K562 (cell line): Measurements from ENCODE around the gene ATP2A3. TPM values are rescaled to one million over a fixed set of nuclear protein-coding genes. Genes with fewer than 3 reads are reported as not detected.

Experiments used
- BDP1 ChIP-seq: IDR thresholded peaks from 3 replicates; pipeline ENCODE4 v1.6.1; 2011; ENCODE audit not compliant: insufficient read length, insufficient read depth
- COPS2 ChIP-seq: fragments of 450-650 bp; conservative IDR thresholded peaks from 2 replicates; pipeline ENCODE4 v1.6.1; 2016; ENCODE audit warnings: mild to moderate bottlenecking, moderate library complexity
- FIP1L1 ChIP-seq: fragments of 200-400 bp; formaldehyde crosslinking; IDR thresholded peaks from 2 replicates; pipeline ENCODE4 v1.6.1; 2018; ENCODE audit warnings: mild to moderate bottlenecking, low read depth, low read length; ENCODE audit not compliant: poor library complexity, severe bottlenecking
- GTF2E2 ChIP-seq: fragments of 200-800 bp; sonication (Bioruptor generic); IDR thresholded peaks from 2 replicates; pipeline ENCODE4 v1.6.1; 2016; ENCODE audit warnings: missing genetic modification characterization, missing compliant biosample characterization
- HNRNPUL1 ChIP-seq: fragments of 200-400 bp; formaldehyde crosslinking; IDR thresholded peaks from 2 replicates; pipeline ENCODE4 v1.6.1; 2017; ENCODE audit warnings: low read length
- MLLT1 ChIP-seq, 2 experiments: fragments of 450-650 bp; IDR thresholded peaks; 2 replicates each; pipeline ENCODE4 v1.6.1; 2016
- RBM25 ChIP-seq: fragments of 200-400 bp; formaldehyde crosslinking; IDR thresholded peaks from 2 replicates; pipeline ENCODE4 v1.6.1; 2018; ENCODE audit warnings: low read length, low read depth, moderate library complexity; ENCODE audit not compliant: severe bottlenecking
- SMAD1 ChIP-seq: fragments of 150-350 bp; IDR thresholded peaks from 2 replicates; pipeline ENCODE4 v1.6.1; 2014; ENCODE audit warnings: low read length, low read depth; ENCODE audit not compliant: partially characterized antibody
- SMAD2 ChIP-seq: fragments of 150-350 bp; IDR thresholded peaks from 2 replicates; pipeline ENCODE4 v1.6.1; 2014; ENCODE audit warnings: low read depth, mild to moderate bottlenecking, low read length
- SMAD4 ChIP-seq: fragments of 250-450 bp; sonication (Bioruptor Pico); conservative IDR thresholded peaks from 2 replicates; pipeline ENCODE4 v1.8.0; 2021; ENCODE audit warnings: inconsistent platforms, mild to moderate bottlenecking, moderate library complexity
- VEZF1 ChIP-seq: fragments of 200-800 bp; sonication (Bioruptor generic); IDR thresholded peaks from 2 replicates; pipeline ENCODE4 v1.6.1; 2017; ENCODE audit warnings: missing genetic modification characterization, missing compliant biosample characterization
- ZNF324 ChIP-seq: fragments of 250-450 bp; sonication (Bioruptor Pico); IDR thresholded peaks from 2 replicates; pipeline ENCODE4 v1.4.0; 2020; ENCODE audit warnings: mild to moderate bottlenecking
- ZNF408 ChIP-seq: fragments of 250-450 bp; sonication (Bioruptor Pico); IDR thresholded peaks from 2 replicates; pipeline ENCODE4 v1.4.0; 2020; ENCODE audit warnings: low read depth, mild to moderate bottlenecking, moderate library complexity
- ZNF766 ChIP-seq: fragments of 200-800 bp; sonication (Bioruptor generic); conservative IDR thresholded peaks from 2 replicates; pipeline ENCODE4 v1.6.1; 2016; ENCODE audit warnings: missing genetic modification characterization, missing compliant biosample characterization
- polyA plus RNA-seq, 8 experiments: library from polyadenylated mRNA; depleted of rRNA in 4 of 8; stranded (reverse) in 5 of 8; unstranded in 3 of 8; fragments of >200 nt; fragmentation: Nextera tagmentation in 2 of 8; fragmentation: Illumina TruSeq in 1 of 8; extraction: Ambion mirVana in 2 of 8; extraction: Trizol in 1 of 8; gene quantifications; 2 replicates each; pipeline versions ENCODE4 v1.2.1 to v1.2.3, GENCODE V29; 2011 to 2014; ENCODE audit warnings: inconsistent platforms in 1 of 8, missing spikeins in 1 of 8
- total RNA-seq, 7 experiments: library from RNA; depleted of rRNA in 6 of 7; stranded (reverse); fragments of >200 nt in 6 of 7; fragmentation: Illumina TruSeq in 2 of 7; extraction: Trizol in 2 of 7; gene quantifications; 2 replicates each; pipeline versions ENCODE4 v1.2.1 to v1.2.3, GENCODE V29; 2011 to 2021; ENCODE audit warnings: low replicate concordance in 1 of 7
- TF ChIP-seq, protein P1 (sequence below): fragments of 450-650 bp; IDR thresholded peaks from 2 replicates; pipeline ENCODE4 v1.6.1; 2014; ENCODE audit warnings: low read depth, mild to moderate bottlenecking, moderate library complexity, borderline replicate concordance
- TF ChIP-seq, protein P2 (sequence below): fragments of 250-450 bp; sonication (Bioruptor Pico); IDR thresholded peaks from 2 replicates; pipeline ENCODE4 v1.5.0; 2021; ENCODE audit warnings: mild to moderate bottlenecking, moderate library complexity

Gene ATP2A3
- total and polyA plus RNA-seq, 9 of the 15 experiments (the other 6 are each of a cell fraction or from before 2014, with no cell fraction given), result 0.65 to 103 (median 31.3) TPM

DNA sequence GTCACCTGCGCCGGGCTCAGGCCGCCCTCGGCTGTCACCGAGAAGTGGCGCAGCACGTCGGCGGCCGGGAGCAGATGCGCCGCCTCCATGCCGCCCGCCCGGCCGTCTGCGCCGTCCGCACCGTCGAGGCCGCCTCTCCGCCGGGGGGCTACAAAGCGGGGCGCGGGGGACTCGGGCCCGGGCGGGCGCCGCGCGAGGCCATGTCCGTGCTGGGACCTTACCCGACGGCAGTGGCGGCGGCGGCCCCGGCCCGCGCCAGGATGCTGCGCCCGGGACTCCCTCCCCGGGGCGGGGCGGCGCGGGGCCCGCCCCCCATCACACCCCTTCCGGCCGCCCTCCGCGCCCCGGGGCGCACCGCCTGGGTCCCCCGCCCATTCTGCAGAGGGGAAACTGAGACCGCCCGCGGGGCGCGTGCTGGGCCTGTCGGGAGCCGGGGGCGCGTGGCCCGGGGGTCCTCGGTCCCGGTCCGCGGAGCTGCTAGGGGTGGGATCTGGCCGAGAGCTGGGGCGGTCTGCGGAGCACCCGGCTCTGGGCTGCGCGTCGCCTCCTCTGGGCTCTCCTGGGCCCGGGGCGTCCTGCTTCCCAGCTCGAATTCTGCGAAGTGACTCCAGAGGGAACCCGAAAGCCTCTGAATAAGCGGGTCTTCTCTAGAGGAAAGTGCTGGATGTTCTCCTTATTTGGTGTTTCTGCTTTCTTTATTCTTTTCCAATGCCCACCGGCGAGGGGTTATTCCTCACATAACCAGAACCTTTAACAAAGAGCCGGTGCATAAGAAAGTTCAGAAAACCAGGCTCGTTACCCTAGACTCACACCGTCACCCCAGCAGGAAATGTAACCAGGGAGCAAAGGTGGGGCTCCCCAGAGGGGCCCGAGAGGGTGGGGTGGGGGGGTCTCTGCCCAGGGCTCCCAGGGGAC, at the start of gene ATP2A3 (continued):
- TF ChIP-seq, protein P1, sequence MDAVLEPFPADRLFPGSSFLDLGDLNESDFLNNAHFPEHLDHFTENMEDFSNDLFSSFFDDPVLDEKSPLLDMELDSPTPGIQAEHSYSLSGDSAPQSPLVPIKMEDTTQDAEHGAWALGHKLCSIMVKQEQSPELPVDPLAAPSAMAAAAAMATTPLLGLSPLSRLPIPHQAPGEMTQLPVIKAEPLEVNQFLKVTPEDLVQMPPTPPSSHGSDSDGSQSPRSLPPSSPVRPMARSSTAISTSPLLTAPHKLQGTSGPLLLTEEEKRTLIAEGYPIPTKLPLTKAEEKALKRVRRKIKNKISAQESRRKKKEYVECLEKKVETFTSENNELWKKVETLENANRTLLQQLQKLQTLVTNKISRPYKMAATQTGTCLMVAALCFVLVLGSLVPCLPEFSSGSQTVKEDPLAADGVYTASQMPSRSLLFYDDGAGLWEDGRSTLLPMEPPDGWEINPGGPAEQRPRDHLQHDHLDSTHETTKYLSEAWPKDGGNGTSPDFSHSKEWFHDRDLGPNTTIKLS, result no peak
- no peak for TF ChIP-seq BDP1
- no peak for TF ChIP-seq COPS2
- no peak for TF ChIP-seq RBM25
- TF ChIP-seq VEZF1 (CRISPR knock-in tag), result peak; percentile 24; the same call in 1 of the 2 replicates
- TF ChIP-seq SMAD4 (CRISPR knock-in tag), result peak; percentile 73
- TF ChIP-seq FIP1L1, result peak; percentile 49
- 0 out of 4 replicates have a peak, but pooled peaks of 1 of the 2 experiments have one; percentile 38 for TF ChIP-seq MLLT1 (IDR thresholded peaks at IDR 0.05)
- peak; percentile 60 for TF ChIP-seq SMAD1
- TF ChIP-seq, protein P2, sequence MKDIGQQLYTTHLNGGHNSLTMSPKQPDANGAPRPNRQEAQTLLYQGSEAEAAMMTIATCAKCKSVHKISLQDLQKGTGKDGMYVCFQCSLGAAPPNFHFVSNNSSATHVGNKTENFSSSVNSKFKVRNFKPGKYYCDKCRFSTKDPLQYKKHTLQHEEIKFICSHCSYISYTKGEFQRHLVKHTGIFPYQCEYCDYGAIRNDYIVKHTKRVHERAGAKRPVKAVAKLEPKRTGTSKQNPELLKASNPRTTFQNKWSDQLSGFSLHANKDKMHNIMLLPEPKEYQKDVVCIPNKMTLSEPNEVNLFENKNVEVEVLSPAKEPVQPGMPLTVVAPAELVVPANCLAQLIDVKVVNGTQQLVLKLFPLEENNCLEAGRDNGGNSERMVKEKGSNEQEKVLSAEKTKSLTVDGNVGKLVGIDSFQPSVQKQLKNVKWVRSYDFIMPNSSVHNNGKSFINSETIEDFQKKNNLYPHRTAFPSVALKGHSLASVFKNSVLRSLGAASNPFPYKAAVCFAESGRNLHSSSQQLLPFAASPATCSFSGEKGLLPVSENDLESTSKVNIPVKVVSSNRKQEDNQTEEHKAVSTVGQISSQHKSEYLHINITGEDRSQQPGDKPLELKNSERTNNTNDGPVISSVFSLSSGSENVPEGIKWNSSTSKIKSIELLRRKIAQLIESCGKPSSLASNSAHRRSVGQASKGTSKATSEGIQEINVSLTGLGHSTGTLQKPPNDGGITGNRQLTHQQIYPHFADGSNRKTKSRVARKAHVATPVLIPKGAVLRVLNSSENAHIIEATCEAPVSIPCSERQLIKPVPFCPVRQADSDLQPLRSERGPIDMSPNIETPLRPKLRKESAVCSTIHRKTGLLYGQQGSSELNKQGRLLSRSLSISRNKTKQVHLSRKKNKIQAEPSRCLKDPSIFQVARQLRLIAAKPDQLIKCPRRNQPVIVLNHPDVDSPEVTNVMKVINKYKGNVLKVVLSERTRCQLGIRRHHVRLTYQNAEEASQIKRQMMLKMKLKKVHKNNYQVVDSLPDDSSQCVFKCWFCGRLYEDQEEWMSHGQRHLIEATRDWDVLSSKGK, result no peak
- no peak for TF ChIP-seq ZNF408
- no peak for TF ChIP-seq ZNF324 (CRISPR knock-in tag)
- peak; percentile 67; the same call in 1 of the 2 replicates for TF ChIP-seq ZNF766 (CRISPR knock-in tag)
- no peak for TF ChIP-seq SMAD2
- TF ChIP-seq HNRNPUL1, result no peak
- peak; percentile 79; the same call in 1 of the 2 replicates for TF ChIP-seq GTF2E2 (tag)
